CD4-positive, alpha-beta T cell treated with Interleukin-17A for 1 hour (primary cell): ENCODE data around the gene INPP5E.
A peak's percentile ranks its signal among the peaks of the same experiment; 100 is the strongest.

Source experiments
- DNase-seq: peaks from one replicate; pipeline ENCODE4 v3.0.0-alpha.2; 2020

The INPP5E gene

DNA sequence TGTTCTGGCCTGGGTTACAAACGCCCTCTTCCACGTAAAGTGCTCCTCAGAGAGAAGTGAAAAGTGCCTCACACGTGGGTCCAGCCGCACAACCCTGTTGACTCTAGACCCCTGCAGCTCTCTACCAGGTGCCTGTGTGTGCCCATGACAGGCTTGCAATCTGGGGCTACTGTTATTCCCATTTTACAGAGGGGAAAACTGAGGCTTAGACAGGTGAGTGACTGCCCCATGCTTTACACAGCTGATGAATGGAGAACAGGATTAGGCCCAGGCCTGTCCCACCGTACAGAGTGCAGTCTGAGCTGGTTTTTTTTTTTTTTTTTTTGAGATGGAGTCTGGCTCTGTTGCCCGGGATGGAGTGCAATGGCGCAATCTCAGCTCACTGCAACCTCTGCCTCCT, 6.2 kb upstream of the INPP5E start:
- DNase-seq = no peak

DNA sequence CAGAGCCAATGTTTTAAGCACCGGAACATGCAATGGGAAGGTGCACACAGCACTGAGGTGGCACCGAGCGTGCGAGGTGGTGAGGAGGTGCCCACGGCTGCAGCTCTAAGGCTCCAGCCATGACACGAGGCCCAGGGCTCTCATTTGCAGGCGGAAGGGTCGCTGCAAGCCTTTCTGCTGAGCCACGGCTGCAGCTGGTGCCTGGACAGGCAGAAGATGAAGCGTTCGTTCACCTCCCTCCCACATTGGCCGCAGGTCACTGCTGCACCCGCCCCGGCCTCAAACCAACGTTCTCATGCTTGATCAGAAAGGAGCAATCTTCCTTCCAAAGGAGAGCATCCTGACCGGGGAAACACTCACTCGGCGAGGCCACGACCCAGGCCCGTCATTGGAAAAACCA, 4.5 kb upstream of the INPP5E start:
- DNase-seq = no peak

GRCh38 chr9:136443687-136444086, 4.0 kb upstream of the INPP5E start:
- DNase-seq = no peak

- DNase-seq = no peak
Observed at GRCh38 chr9:136443087-136443486, 3.4 kb upstream of the INPP5E start.

GRCh38 chr9:136442265-136442664, 2.6 kb upstream of the INPP5E start:
- no peak for DNase-seq

- DNase-seq = no peak
Observed at GRCh38 chr9:136441681-136442245, 2.1 kb upstream of the INPP5E start.

- no peak for DNase-seq
Observed at GRCh38 chr9:136441191-136441680, 1.6 kb upstream of the INPP5E start.

DNA sequence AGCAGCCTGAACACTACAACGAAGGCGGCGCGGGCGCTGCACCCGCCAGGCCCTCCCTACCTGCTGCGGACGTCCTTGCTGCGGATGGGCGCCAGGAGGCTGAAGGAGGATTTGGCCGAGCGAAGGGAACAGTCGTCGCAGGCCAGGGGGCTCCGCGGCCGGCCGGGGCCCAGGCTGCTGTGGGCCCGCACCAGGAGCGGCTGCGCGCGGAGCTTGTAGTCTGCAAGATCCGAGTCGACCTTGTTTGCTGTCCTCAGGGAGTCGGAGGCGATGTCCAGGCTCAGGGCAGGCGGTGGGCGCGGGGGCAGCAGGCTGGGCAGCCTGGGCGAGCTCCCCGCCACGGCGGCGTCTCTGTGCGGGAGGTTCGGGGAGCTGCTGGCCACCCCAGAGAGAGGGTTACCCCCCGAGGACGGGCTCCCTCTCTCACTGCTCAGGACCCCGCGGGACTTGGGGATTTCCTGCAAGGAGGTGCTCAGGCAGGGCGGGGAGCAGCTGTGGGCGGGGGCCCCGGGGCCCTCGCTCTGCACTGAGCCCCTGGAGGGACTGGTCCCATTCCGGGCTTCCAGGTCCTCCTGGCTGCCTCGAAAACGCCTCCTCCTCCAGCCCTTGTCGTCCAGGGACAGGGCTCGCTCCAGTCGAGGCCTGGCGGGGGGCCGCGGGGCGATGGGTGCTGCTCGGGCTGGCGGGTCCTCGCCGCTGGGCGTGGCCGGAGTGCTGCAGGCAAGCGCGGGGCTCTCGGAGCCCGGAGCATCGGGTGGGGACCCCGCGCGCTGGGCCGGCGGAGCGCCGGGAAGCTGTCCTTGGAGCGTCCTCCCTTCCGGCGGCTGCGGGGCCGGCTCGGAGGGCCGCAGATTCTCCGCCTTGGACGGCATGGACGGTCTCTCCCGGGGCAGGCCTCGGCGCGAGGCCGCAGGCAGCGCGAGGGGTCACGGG, 831 bp downstream of the INPP5E start:
- DNase-seq = peak; percentile 57

GRCh38 chr9:136437839-136438547, 1.7 kb downstream of the INPP5E start:
- peak; percentile 34 for DNase-seq

GRCh38 chr9:136437430-136437829, 2.2 kb downstream of the INPP5E start:
- no peak for DNase-seq

- no peak for DNase-seq
Observed at GRCh38 chr9:136436055-136436634, 3.5 kb downstream of the INPP5E start.

DNA sequence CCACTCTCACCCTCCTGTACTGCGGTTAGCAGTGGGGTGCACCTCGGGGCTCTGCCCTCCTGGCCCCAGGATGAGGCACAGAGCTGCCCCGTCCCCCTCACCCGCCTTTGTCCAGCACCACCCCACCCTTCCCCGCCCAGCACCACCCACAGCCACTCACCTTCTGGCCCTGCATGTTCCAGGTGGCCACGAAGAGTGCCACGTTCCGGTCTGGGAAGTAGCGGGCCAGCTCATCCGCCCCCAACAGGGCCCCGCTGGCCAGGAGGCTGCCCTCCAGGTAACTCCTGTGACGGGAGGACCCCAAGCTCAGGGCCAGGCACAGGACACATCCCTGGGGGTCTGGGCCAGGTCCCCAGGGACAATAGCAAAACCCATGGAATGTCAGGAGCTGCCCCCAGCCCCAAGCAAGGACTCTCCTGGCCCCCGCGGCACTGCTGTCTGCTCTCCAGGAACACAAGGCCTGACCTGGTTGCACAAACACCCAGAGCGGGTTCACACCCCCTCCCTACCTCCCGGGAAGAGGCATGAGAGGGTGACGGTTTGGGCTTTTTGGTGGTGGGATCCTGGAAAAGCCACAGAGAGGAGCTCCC, 5.0 kb downstream of the INPP5E start:
- no peak for DNase-seq

DNA sequence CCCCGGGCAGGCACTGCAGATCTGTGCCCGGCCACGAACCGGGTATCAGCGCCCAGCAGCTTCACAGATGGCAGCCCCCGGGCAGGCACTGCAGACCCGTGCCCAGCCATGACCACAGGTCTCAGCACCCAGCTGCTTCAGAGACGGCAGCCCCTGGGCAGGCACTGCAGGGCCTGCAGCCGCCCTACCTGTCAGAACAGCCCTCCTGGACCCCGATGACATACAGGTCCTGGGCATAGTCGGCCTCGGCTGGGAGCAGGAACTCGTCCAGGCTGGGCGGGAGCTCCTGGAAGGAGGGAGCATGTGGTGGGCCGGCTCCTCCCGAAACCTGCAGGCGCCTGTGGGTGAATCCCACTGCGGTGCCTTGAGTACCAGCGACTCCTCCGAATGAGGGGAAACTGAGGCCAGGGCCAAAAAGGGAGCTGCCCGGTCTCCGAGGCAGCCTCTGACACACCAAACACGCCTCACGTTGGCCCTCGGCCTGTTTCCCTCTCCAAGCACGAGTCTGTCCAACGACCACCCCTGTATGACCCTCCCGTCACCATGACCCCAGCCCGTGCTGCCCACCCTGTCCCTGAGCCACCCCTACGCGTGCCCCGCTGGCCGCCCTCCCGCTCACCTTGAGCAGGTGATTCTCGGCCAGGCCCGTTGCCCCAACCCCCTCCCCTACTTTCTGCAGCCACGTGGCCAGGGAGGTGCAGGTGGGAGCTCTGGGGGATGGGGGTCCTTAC, 5.6 kb downstream of the INPP5E start:
- DNase-seq = no peak

DNA sequence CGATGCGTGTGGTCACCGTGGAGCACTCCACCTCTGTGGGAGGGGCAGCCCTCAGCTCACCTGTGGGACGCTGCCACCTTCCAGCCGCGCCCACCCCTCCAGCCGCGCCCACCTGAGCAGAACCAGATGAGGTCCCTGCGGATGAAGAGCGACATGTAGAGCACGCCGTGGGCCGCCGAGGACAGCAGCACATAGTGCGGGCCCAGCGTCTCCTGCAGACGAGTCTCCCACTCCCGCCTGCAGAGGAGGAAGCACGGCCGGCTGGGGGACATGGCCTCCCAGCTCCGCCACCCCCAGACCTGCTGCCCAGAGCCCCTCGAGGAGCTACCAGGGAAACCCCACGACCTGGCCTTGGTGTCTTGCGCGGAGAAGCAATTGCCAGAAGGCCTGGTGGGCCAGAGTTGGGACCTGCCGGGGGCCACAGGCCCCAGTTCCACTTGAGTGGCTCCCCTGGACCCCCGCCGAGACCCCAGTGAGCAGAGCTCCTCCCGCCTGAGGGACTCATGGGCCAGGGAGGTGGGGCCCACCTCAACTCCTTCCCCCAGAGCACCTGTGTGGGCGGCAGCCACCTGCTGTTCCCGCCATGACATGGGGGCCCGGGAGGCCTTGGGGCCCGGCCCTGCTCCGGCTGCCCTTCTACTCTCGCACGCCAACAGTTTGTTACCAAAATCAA, 6.5 kb downstream of the INPP5E start:
- no peak for DNase-seq

DNA sequence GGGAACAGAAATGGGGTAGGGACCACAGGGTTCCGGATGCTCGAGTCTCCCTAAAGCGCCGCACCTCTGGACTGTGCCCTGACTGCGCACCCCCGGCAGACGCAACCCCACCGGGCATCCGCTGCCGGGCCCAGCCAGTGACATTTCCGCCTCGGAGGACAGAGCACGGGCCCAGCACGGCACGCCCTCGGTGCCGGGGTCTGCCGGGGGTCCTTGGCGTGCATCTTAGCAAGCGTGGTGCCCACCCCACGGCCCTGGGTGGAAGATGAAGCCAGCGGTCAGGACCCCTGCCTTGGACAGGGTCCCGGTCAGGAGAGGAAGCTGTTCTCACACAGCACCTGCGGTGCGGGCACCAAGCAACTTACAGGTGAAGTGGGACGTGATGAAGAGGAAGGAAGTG, 7.1 kb downstream of the INPP5E start:
- DNase-seq = no peak

DNA sequence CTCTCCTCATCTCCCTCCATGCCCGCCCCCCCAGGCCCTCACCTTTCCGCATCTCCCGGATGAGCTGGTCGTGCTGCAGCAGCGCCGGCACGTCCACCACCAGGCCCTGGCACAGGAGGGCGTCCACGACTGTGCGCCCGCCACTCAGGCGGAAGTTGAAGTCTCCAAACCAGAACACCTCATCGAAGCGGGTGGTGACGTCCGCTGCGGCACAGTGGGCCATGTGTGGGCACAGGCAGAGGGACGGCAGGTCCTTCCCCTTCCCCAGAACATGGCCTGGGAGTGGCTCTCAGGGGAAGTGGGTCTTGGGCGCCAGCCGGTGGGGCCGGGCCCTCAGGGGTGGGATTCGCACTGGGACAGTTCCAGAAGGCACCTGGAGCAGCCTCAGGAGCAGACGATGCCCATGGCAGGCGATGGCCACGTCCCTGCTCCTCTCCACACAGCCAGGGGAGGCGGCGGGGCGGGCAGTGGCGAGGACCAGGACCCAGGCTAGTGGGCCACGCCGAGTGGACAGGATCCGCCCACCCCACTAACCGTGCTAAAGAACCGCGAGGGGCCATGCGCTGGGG, 7.8 kb downstream of the INPP5E start:
- DNase-seq = no peak

DNA sequence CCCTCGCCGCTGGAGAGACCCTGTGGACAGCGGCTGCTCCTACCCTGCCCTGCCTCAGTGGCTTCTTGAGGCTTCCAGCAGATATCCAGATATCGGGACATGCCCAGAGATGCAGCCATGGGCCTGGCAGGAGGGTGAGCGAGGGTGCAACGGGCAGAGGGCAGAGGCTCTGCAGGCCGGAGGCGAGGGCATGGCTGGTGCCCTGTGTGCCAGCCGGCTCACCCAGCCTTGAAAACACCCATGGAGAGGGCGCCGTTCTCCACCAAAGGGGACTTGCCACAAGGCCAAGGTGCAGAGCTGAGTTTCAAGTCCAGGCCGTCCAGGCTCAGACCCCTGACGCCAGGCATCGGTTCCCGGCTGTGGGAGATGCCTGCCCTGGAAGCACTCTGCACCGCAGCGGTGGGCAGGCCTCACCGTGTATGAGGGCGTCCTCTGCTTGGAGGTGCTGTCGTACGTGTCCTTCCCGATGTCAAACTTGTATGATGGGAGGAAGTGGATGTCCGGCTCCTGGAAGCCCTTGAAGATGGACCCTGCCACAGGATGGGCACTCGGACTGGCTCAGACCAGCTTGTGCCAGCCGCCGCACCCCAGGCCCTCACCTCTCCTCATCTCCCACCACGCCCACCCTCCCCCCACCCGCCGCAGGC, 8.9 kb downstream of the INPP5E start:
- DNase-seq = no peak

GRCh38 chr9:136429683-136430491, 9.8 kb downstream of the INPP5E start:
- no peak for DNase-seq

DNA sequence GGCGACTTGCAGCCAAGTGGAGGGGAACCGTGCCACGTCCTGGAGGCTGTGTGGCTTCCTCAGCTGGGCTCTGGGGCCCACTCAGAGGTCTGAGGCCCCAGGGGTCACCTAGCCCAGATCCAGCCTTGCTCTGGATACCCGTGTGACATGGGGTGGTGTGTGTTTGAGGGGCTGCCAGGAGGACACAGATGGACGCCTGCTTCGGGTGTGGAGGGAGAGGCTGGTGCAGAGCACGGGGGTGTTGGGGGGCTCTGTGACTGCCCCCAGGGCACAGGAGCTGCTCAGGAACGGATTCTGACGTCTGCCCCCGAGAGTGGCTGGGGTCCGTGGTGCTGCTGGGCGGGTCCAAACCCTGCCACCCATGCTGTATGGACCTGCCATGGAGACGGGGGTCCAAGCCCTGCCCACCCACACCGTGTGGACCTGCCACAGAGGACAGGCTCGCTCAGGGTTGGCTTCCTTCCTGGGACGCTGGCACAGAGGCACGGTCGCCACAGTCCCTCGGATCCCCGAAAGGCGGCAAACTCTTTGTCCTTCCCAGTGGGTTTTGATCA, 10.5 kb downstream of the INPP5E start:
- DNase-seq = no peak
